HCT116 (cell line): ENCODE data around the gene PLD3.

Experiments used
- CEBPB ChIP-seq: IDR thresholded peaks from 2 replicates; pipeline ENCODE4 v1.6.1; 2012; ENCODE audit warnings: low read depth
- EZH2 ChIP-seq: fragments of 200-600 bp; sonication (generic); IDR thresholded peaks from 2 replicates; pipeline ENCODE4 v1.6.1; 2017; ENCODE audit warnings: antibody characterized with exemption, mixed run types
- EZH2phosphoT487 ChIP-seq: fragments of 200-600 bp; IDR thresholded peaks from 2 replicates; pipeline ENCODE4 v1.6.1; 2018; ENCODE audit warnings: antibody characterized with exemption, borderline replicate concordance
- POLR2AphosphoS5 ChIP-seq: IDR thresholded peaks from 2 replicates; pipeline ENCODE4 v1.6.1; 2011; ENCODE audit warnings: mild to moderate bottlenecking, low read depth, low read length, moderate library complexity
- YY1 ChIP-seq: IDR thresholded peaks from 2 replicates; pipeline ENCODE4 v1.6.1; 2011; ENCODE audit warnings: low read length, low read depth, moderate library complexity, mild to moderate bottlenecking; ENCODE audit not compliant: insufficient replicate concordance; ENCODE audit errors: extremely low read depth
- TF ChIP-seq, protein P1 (sequence below), 3 experiments: fragments of 200-600 bp in 1 of 3; sonication (generic) in 1 of 3; IDR thresholded peaks in 2 of 3; conservative IDR thresholded peaks in 1 of 3; 2 replicates each; pipeline ENCODE4 v1.5.1; 2012 to 2017; ENCODE audit warnings: low read depth in 2 of 3, low read length in 2 of 3, antibody characterized with exemption in 1 of 3, borderline replicate concordance in 1 of 3, control low read depth in 1 of 3, mild to moderate bottlenecking in 1 of 3, mixed read lengths in 1 of 3, mixed run types in 1 of 3, moderate library complexity in 1 of 3; ENCODE audit not compliant: insufficient read depth in 1 of 3

- TF ChIP-seq YY1 (no peak), POLR2AphosphoS5 (no peak), EZH2 (no peak), EZH2phosphoT487 (no peak), CEBPB (no peak)
- TF ChIP-seq, protein P1, sequence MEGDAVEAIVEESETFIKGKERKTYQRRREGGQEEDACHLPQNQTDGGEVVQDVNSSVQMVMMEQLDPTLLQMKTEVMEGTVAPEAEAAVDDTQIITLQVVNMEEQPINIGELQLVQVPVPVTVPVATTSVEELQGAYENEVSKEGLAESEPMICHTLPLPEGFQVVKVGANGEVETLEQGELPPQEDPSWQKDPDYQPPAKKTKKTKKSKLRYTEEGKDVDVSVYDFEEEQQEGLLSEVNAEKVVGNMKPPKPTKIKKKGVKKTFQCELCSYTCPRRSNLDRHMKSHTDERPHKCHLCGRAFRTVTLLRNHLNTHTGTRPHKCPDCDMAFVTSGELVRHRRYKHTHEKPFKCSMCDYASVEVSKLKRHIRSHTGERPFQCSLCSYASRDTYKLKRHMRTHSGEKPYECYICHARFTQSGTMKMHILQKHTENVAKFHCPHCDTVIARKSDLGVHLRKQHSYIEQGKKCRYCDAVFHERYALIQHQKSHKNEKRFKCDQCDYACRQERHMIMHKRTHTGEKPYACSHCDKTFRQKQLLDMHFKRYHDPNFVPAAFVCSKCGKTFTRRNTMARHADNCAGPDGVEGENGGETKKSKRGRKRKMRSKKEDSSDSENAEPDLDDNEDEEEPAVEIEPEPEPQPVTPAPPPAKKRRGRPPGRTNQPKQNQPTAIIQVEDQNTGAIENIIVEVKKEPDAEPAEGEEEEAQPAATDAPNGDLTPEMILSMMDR (IDR thresholded peaks at IDR 0.05 in 2 of 3, conservative IDR thresholded peaks at IDR 0.05 in 1 of 3; ENCODE audit: borderline replicate concordance in 1 of 3, insufficient read depth in 1 of 3, low read depth in 2 of 3, low read length in 2 of 3), result no peak
Measured at GRCh38 chr19:40424637-40425449, 76.3 kb downstream of the PLD3 start.
